DOHH2 (cell line): ENCODE results near the gene ALOX12.

Source experiments
- CTCF ChIP-seq: fragments of 200-600 bp; sonication (generic); IDR thresholded peaks from one replicate; pipeline ENCODE4 v1.5.1; 2014; ENCODE audit warnings: antibody characterized with exemption, mild to moderate bottlenecking, low read depth, low read length; ENCODE audit not compliant: poor library complexity, severe bottlenecking
- EZH2phosphoT487 ChIP-seq: fragments of 200-600 bp; sonication (generic); IDR thresholded peaks from 2 replicates; pipeline ENCODE4 v1.6.1; 2017; ENCODE audit warnings: borderline replicate concordance, mild to moderate bottlenecking, antibody characterized with exemption, low read length, moderate library complexity, mixed read lengths

- TF ChIP-seq CTCF (no peak), EZH2phosphoT487 (no peak)
These were observed 15.6 kb downstream of the ALOX12 start for GRCh38 chr17:7011415-7011814.
